ENCODE results near the gene FXYD5.
"Not testable (repeated sequence)": the region's sequence is repeated elsewhere in the genome, so short reads cannot be mapped to it uniquely, and the experiment has no call there.

Gene FXYD5

GRCh38 chr19:35169221-35169995 is 14.9 kb downstream of the FXYD5 start:
- ATAC-seq: no peak
- Mint-ChIP-seq H3K4me3 (no peak overlapping the region), H3K27ac (peak overlapping the region; percentile 91), H3K4me1 (peaks cover 53% of the 10 kb centered on the region), H3K27me3 (no peaks in the 10 kb centered on the region), H3K9me3 (peaks cover 6% of the 10 kb centered on the region), H3K36me3 (peaks cover 55% of the 10 kb centered on the region)

DNA sequence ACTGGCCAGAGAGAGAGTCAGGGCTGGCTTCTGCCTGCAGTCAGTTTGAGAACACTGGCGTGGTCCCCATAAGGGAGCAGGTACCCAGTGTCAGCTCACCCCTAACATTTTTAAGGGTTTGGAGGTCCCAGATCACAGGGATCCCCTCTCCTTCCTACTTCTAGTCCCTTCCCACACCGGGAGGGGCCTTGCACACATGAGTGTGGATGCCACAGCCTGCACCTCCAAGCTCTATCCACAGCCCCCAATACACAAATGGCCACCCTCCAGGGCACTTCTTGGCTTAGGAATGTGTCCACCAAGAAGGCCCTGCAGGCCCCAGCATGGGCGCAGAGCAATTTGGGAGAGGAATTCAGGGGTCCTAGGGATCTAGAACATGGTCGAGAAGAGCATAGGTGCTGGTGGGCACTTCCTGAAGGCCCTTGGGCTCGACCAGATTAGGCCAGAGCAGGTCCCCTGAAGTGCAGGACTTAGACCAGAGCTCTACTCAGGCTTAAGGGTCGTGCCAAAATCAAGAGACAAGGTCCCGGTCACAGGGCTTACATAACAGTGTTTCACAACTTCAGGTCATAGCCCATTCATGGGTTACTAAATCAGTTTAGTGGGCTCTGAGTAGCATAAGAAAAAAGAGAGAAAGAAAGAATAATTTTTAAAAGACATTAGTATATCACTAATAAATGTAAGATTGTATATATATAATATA is 16.0 kb downstream of the FXYD5 start:
- H3K4me1 Mint-ChIP-seq: peaks cover 60% of the 10 kb centered on the region
- H3K9me3 Mint-ChIP-seq: peaks cover 6% of the 10 kb centered on the region
- ATAC-seq: no peak
- peaks cover 44% of the 10 kb centered on the region for H3K36me3 Mint-ChIP-seq
- no peak overlapping the region for H3K4me3 Mint-ChIP-seq
- H3K27ac Mint-ChIP-seq: peak overlapping the region; percentile 91
- no peaks in the 10 kb centered on the region for H3K27me3 Mint-ChIP-seq

DNA sequence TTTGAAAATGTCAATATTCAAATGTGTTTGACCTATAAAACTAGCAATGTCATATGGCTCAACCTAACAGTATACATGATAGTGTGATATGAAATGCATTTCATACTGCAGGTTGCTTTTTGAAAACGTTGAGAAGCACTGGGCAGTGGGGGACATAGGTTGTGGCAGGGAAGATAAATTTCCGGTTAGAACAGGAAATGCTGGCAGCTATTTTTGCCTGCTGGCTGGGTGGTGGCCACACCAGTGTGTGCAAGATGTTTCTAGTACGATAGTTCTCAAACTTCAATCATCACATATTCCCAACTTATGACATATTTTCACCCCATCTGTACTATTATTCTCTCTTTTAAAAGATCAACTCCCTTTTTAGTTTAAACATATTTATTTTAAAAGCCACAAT is 17.2 kb downstream of the FXYD5 start:
- H3K27me3 Mint-ChIP-seq: no peaks in the 10 kb centered on the region
- H3K9me3 Mint-ChIP-seq: no peaks in the 10 kb centered on the region
- no peak overlapping the region for H3K4me3 Mint-ChIP-seq
- peak overlapping the region; percentile 69 for H3K27ac Mint-ChIP-seq
- H3K36me3 Mint-ChIP-seq: peaks cover 32% of the 10 kb centered on the region
- peaks cover 54% of the 10 kb centered on the region for H3K4me1 Mint-ChIP-seq
- ATAC-seq: no peak

DNA sequence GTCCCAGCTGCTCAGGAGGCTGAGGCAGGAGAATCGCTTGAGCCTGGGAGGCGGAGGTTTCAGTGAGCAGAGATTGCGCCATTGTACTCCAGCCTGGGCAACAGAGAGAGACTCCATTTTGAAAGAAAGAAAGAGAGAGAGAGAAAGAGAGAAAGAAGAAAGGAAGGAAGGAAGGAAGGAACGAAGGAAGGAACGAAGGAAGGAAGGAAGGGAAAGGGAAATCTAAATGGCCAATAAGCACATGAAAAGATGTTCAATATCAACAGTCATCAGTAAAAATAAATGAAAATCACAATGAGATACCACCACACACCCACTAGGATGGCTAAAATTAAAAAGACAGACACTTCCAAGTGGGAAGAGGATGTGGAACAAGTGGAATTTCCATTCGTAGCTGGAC is 19.7 kb downstream of the FXYD5 start:
- Mint-ChIP-seq H3K9me3 (peaks cover 7% of the 10 kb centered on the region), H3K27me3 (no peaks in the 10 kb centered on the region), H3K4me1 (peaks cover 32% of the 10 kb centered on the region), H3K4me3 (no peak overlapping the region), H3K36me3 (peaks cover 8% of the 10 kb centered on the region), H3K27ac (peak overlapping the region; percentile 66)
- no peak for ATAC-seq

DNA sequence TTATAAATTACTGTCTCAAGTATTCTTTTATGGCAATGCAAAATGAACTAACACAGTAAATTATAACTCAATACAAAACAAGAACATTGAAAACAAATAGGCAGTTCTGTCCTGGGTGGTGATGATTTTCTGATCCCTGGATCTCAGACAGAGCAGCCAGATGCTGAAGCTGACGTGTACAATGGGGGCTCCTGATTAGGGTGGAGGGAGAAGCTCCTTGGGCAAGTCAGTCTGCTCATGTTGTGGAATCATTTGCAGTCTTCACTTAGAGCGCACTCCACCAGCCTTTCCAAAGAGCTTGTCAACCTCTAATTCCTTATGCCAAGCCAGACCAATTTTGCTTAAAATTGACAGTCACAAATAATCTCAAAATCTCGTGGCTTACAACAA is 21.6 kb downstream of the FXYD5 start:
- Mint-ChIP-seq H3K36me3 (no peaks in the 10 kb centered on the region), H3K4me3 (no peak overlapping the region), H3K4me1 (peaks cover 30% of the 10 kb centered on the region), H3K27me3 (no peaks in the 10 kb centered on the region), H3K9me3 (peaks cover 7% of the 10 kb centered on the region), H3K27ac (peak overlapping the region; percentile 71)
- ATAC-seq: no peak

GRCh38 chr19:35177377-35178274 is 23.1 kb downstream of the FXYD5 start:
- Mint-ChIP-seq H3K4me1 (peaks cover 25% of the 10 kb centered on the region), H3K27me3 (no peaks in the 10 kb centered on the region), H3K27ac (no peak overlapping the region), H3K9me3 (peaks cover 7% of the 10 kb centered on the region), H3K36me3 (no peaks in the 10 kb centered on the region), H3K4me3 (no peak overlapping the region)
- no peak for ATAC-seq

GRCh38 chr19:35178701-35179100 is 24.2 kb downstream of the FXYD5 start:
- H3K9me3 Mint-ChIP-seq: peaks cover 7% of the 10 kb centered on the region
- H3K27me3 Mint-ChIP-seq: no peaks in the 10 kb centered on the region
- no peaks in the 10 kb centered on the region for H3K36me3 Mint-ChIP-seq
- H3K4me1 Mint-ChIP-seq: peaks cover 25% of the 10 kb centered on the region
- H3K4me3 Mint-ChIP-seq: no peak overlapping the region
- H3K27ac Mint-ChIP-seq: no peak overlapping the region
- ATAC-seq: no peak

DNA sequence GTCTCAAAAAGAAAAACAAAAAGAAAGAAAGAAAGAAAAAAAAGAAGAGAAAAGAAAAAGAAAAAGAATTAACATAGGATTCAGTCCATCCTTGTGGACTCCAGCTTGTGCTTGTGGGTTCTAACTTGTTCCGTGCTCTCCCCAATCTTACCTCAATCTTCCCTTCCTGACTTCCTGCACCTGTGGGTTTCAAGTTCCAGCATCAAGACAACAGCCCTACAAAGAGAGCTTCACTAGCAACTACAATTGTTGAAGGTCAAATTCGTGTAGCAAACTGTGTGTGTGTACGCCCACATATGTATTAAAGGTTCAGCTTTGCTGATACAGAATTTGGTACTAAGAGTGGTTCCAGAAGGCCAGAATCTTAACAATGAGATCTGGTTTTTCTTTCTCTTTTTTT is 25.3 kb downstream of the FXYD5 start:
- ATAC-seq: no peak
- no peak overlapping the region for H3K27ac Mint-ChIP-seq
- peaks cover 18% of the 10 kb centered on the region for H3K4me1 Mint-ChIP-seq
- no peaks in the 10 kb centered on the region for H3K27me3 Mint-ChIP-seq
- H3K36me3 Mint-ChIP-seq: no peaks in the 10 kb centered on the region
- H3K9me3 Mint-ChIP-seq: peaks cover 7% of the 10 kb centered on the region
- no peak overlapping the region for H3K4me3 Mint-ChIP-seq

DNA sequence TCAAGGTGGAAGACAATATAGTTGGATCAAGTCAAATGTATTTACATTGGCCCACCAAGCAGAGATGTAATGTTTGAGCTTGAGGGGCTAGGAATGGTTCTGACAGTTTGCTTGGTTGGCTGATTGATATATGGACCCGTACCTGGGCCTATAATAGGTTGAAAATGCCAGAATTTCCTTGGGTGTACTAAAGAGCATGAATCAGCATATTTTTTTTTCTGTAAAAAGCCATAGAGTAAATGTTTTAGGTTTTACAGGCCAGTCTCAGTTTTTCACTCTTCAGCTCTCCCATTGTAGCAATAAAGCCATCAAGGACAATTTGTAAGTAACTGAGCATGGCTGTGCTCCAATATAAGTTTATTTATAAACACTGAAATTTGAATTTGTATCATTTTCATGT is 26.9 kb downstream of the FXYD5 start:
- H3K4me3 Mint-ChIP-seq: no peak overlapping the region
- ATAC-seq: no peak
- H3K27me3 Mint-ChIP-seq: no peaks in the 10 kb centered on the region
- no peak overlapping the region for H3K27ac Mint-ChIP-seq
- no peaks in the 10 kb centered on the region for H3K36me3 Mint-ChIP-seq
- H3K4me1 Mint-ChIP-seq: peaks cover 4% of the 10 kb centered on the region
- peaks cover 11% of the 10 kb centered on the region for H3K9me3 Mint-ChIP-seq

GRCh38 chr19:35184267-35184666 is 29.7 kb downstream of the FXYD5 start:
- peaks cover 4% of the 10 kb centered on the region for H3K4me1 Mint-ChIP-seq
- H3K4me3 Mint-ChIP-seq: no peak overlapping the region
- peaks cover 4% of the 10 kb centered on the region for H3K9me3 Mint-ChIP-seq
- H3K36me3 Mint-ChIP-seq: no peaks in the 10 kb centered on the region
- H3K27ac Mint-ChIP-seq: no peak overlapping the region
- H3K27me3 Mint-ChIP-seq: no peaks in the 10 kb centered on the region
- no peak for ATAC-seq

DNA sequence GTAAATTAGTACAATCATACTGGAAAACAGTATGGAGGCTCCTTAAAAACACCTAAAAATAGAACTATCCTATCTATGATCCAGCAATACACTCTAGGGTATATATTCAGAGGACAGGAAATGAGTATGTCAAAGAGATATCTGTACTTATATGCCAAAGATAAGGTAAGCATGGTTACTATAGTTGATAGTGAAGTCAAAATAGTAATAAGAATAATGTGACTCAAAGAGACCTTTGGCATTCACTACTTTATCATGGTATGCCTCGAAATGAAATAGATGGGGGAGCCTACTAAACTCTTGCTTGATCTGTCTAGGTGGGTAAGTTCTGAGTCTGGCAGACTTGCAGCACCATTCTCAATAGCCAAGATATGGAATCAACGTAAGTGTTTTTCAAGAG is 30.3 kb downstream of the FXYD5 start:
- ATAC-seq: no peak
- no peaks in the 10 kb centered on the region for H3K27me3 Mint-ChIP-seq
- peaks cover 4% of the 10 kb centered on the region for H3K9me3 Mint-ChIP-seq
- H3K4me1 Mint-ChIP-seq: peaks cover 3% of the 10 kb centered on the region
- H3K4me3 Mint-ChIP-seq: no peak overlapping the region
- no peaks in the 10 kb centered on the region for H3K36me3 Mint-ChIP-seq
- no peak overlapping the region for H3K27ac Mint-ChIP-seq

DNA sequence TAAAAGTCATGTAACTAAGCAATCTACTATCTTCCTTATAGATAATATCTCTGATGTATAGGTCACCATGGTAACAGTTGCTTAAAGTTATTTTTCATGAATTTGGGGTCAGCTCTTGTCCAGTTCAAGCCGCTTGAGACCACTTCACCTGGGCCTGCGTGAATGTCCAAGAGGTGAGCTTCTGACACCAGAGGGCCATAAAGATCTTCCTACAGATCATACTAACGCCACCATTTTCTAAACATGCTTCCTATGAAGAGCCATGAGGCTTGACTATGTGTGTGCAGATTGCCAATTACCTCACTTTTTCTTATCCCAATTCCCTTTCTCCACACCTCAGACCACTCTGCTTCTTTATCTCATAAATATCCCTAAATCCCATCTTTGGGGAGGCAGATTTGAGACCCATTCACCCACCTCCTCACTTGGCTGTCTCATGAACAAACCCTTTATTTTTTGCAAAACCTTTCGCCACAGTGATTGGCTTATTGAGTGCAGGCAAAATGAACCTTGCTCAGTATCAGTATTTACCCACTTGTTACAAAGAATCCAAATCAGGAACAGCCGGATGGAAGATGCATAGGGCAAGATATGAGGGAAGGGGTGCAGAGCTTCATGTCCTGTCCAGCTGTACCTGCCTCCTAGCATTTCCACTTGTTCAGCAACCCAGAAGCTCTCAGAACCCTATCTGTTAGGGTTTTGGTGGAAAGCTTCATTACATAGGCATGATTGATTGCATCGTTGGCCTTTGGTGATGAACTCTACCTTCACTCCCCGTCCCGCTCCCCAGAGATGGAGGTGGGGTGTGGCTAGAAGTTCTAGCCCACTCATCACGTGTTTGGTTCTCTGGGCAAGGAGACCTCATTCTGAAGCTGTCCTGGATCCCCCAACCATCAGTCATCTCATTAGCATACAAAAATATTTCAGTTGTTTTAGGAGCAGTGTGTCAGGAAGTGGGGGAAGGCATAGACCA is 39.8 kb downstream of the FXYD5 start:
- Mint-ChIP-seq H3K27me3 (no peaks in the 10 kb centered on the region), H3K4me3 (no peak overlapping the region), H3K4me1 (peaks cover 5% of the 10 kb centered on the region), H3K9me3 (peaks cover 3% of the 10 kb centered on the region), H3K27ac (no peak overlapping the region), H3K36me3 (no peaks in the 10 kb centered on the region)
- ATAC-seq: no peak

- no peaks in the 10 kb centered on the region for H3K27me3 Mint-ChIP-seq
- H3K4me3 Mint-ChIP-seq: no peak overlapping the region
- no peak for ATAC-seq
- H3K27ac Mint-ChIP-seq: peak overlapping the region; percentile 28
- H3K9me3 Mint-ChIP-seq: peaks cover 3% of the 10 kb centered on the region
- no peaks in the 10 kb centered on the region for H3K36me3 Mint-ChIP-seq
- H3K4me1 Mint-ChIP-seq: peaks cover 5% of the 10 kb centered on the region
These were observed 41.3 kb downstream of the FXYD5 start for GRCh38 chr19:35195830-35196229.

DNA sequence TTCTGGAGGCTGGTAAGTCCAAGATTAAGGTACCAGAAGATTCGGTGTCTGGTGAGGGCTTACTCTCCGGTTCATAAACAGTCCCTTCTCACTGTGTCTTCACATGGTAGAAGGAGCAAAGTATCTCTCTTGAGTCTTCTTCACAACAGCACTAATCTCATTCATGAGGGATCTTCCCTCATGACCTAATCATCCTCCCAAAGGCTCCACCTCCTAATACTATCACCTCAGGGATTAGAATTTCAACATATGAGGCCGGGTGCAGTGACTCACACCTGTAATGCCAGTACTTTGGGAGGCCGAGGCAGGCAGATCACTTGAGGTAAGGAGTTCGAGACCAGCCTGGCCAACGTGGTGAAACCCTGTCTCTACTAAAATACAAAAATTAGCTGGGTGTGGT is 42.3 kb downstream of the FXYD5 start:
- H3K27me3 Mint-ChIP-seq: not testable (repeated sequence)

More for the DNA sequence above, 42.3 kb downstream of the FXYD5 start:
- not testable (repeated sequence) for H3K36me3 Mint-ChIP-seq, H3K4me3 Mint-ChIP-seq, H3K9me3 Mint-ChIP-seq, ATAC-seq
- peaks cover 13% of the 10 kb centered on the region for H3K4me1 Mint-ChIP-seq
- H3K27ac Mint-ChIP-seq: peak overlapping the region; percentile 28

All from stimulated activated memory B cell treated with anti-CD40 and anti-IgM and Interleukin-4, amounts not matched to agents 10 μg/mL and 1 μg/mL and 100 μg/mL, for 72 hours (primary cell).